Neural progenitor cell (in vitro differentiated cells): ENCODE data around the gene ANAPC10. TPM values are rescaled to one million over a fixed set of nuclear protein-coding genes. Genes with fewer than 3 reads are reported as not detected.

ENCODE experiments used
- DNase-seq: peaks from one replicate; pipeline ENCODE4 v3.0.0-alpha.2; 2016; ENCODE audit warnings: low spot score
- H2AFZ ChIP-seq: fragments of 200-600 bp; sonication (generic); replicated peaks from 2 replicates; pipeline ENCODE4 v1.6.1; 2016; ENCODE audit warnings: antibody characterized with exemption
- H3F3A ChIP-seq: fragments of 200-600 bp; sonication (generic); 2 replicates; pipeline ENCODE4 v1.6.1; 2016; ENCODE audit warnings: antibody characterized with exemption, low read depth
- H3K27ac ChIP-seq: fragments of 200-600 bp; sonication (generic); 2 replicates; pipeline ENCODE4 v1.5.1; 2016; ENCODE audit warnings: mild to moderate bottlenecking
- H3K27me3 ChIP-seq: fragments of 200-600 bp; sonication (generic); 2 replicates; pipeline ENCODE4 v1.6.1; 2016; ENCODE audit warnings: mild to moderate bottlenecking, moderate library complexity
- H3K36me3 ChIP-seq: fragments of 200-600 bp; sonication (generic); 2 replicates; pipeline ENCODE4 v1.5.1; 2016
- H3K4me1 ChIP-seq: fragments of 200-600 bp; sonication (generic); 2 replicates; pipeline ENCODE4 v1.6.1; 2016; ENCODE audit warnings: mixed run types
- H3K4me2 ChIP-seq: fragments of 200-600 bp; sonication (generic); 2 replicates; pipeline ENCODE4 v1.6.1; 2016
- H3K4me3 ChIP-seq: fragments of 200-600 bp; sonication (generic); 2 replicates; pipeline ENCODE4 v1.5.1; 2016
- H3K79me2 ChIP-seq: fragments of 200-600 bp; sonication (generic); 2 replicates; pipeline ENCODE4 v1.6.1; 2016; ENCODE audit warnings: low read depth
- H3K9ac ChIP-seq: fragments of 200-600 bp; sonication (generic); 2 replicates; pipeline ENCODE4 v1.6.1; 2016
- H3K9me3 ChIP-seq: fragments of 200-600 bp; sonication (generic); 2 replicates; pipeline ENCODE4 v1.5.1; 2016; ENCODE audit warnings: low read depth
- H4K20me1 ChIP-seq: fragments of 200-600 bp; sonication (generic); 2 replicates; pipeline ENCODE4 v1.6.1; 2016; ENCODE audit warnings: low read depth
- H3K27ac Mint-ChIP-seq: 3 replicates; pipeline ENCODE4 v1.8.0; 2021; ENCODE audit warnings: mixed read lengths
- H3K27me3 Mint-ChIP-seq: 2 replicates; pipeline ENCODE4 v1.8.0; 2022; ENCODE audit warnings: low read depth, mild to moderate bottlenecking, inconsistent platforms, moderate library complexity, mixed read lengths; ENCODE audit not compliant: insufficient read depth
- H3K36me3 Mint-ChIP-seq: 3 replicates; pipeline ENCODE4 v1.8.0; 2021; ENCODE audit warnings: mixed read lengths
- H3K4me1 Mint-ChIP-seq: 3 replicates; pipeline ENCODE4 v1.8.0; 2021; ENCODE audit warnings: mixed read lengths
- H3K4me3 Mint-ChIP-seq: 3 replicates; pipeline ENCODE4 v1.8.0; 2021; ENCODE audit warnings: mild to moderate bottlenecking, moderate library complexity, mixed read lengths
- H3K9me3 Mint-ChIP-seq: 3 replicates; pipeline ENCODE4 v1.8.0; 2020; ENCODE audit warnings: mixed read lengths
- CTCF ChIP-seq: fragments of 200-600 bp; sonication (generic); IDR thresholded peaks from 2 replicates; pipeline ENCODE4 v1.5.1; 2017; ENCODE audit warnings: antibody characterized with exemption, mild to moderate bottlenecking
- EZH2 ChIP-seq: fragments of 200-600 bp; sonication (generic); IDR thresholded peaks from 2 replicates; pipeline ENCODE4 v1.6.1; 2017; ENCODE audit warnings: antibody characterized with exemption, mild to moderate bottlenecking, moderate library complexity
- EZH2phosphoT487 ChIP-seq: fragments of 200-600 bp; sonication (generic); IDR thresholded peaks from 2 replicates; pipeline ENCODE4 v1.6.1; 2017; ENCODE audit warnings: antibody characterized with exemption
- total RNA-seq: library from RNA; depleted of rRNA; stranded (reverse); fragments of >200 nt; gene quantifications from 2 replicates; pipeline ENCODE4 v1.2.3, GENCODE V29; 2015; ENCODE audit warnings: low replicate concordance

The ANAPC10 gene
- total RNA-seq, 1 donor from 2014 or later = 48.4 TPM

- Mint-ChIP-seq H3K27me3 (no peaks in the 10 kb centered on the region), H3K9me3 (peaks cover 5% of the 10 kb centered on the region), H3K4me1 (peaks cover 18% of the 10 kb centered on the region), H3K27ac (peak overlapping the region; percentile 34), H3K4me3 (peak overlapping the region; percentile 99), H3K36me3 (peaks cover 10% of the 10 kb centered on the region)
- H3K4me1 ChIP-seq = peaks cover 17% of the 10 kb centered on the region
- H3K9me3 ChIP-seq = no peaks in the 10 kb centered on the region
- peak overlapping the region; percentile 79 for H3K4me3 ChIP-seq
- DNase-seq = no peak
- H3K27ac ChIP-seq = no peak overlapping the region
- TF ChIP-seq EZH2phosphoT487 (no peak), EZH2 (no peak), CTCF (no peak)
- peaks cover 11% of the 10 kb centered on the region for H3K36me3 ChIP-seq
- H3K27me3 ChIP-seq = no peaks in the 10 kb centered on the region
- H2AFZ ChIP-seq = no peak overlapping the region
- H3K79me2 ChIP-seq = peaks cover 98% of the 10 kb centered on the region
- H3K4me2 ChIP-seq = peak overlapping the region; percentile 96
- H3F3A ChIP-seq = peaks cover 8% of the 10 kb centered on the region
- H4K20me1 ChIP-seq = no peaks in the 10 kb centered on the region
- H3K9ac ChIP-seq = no peak overlapping the region
Measured at GRCh38 chr4:145099653-145100052, 1.7 kb upstream of the ANAPC10 start.

GRCh38 chr4:145098675-145099037, 660 bp upstream of the ANAPC10 start:
- H2AFZ ChIP-seq = peak overlapping the region; percentile 87
- H3K27me3 Mint-ChIP-seq = no peaks in the 10 kb centered on the region

GRCh38 chr4:145097331-145097820, 620 bp downstream of the ANAPC10 start:
- Mint-ChIP-seq H3K9me3 (peaks cover 13% of the 10 kb centered on the region), H3K27me3 (no peaks in the 10 kb centered on the region), H3K4me1 (peaks cover 18% of the 10 kb centered on the region), H3K36me3 (peaks cover 32% of the 10 kb centered on the region), H3K27ac (peak overlapping the region; percentile 99), H3K4me3 (peak overlapping the region; percentile 99)
- Histone ChIP-seq H3K36me3 (peaks cover 26% of the 10 kb centered on the region), H3K27me3 (no peaks in the 10 kb centered on the region), H3K4me3 (peak overlapping the region; percentile 79), H2AFZ (peak overlapping the region; percentile 87), H3K27ac (peak overlapping the region; percentile 94), H4K20me1 (no peaks in the 10 kb centered on the region), H3K4me1 (peaks cover 17% of the 10 kb centered on the region), H3K4me2 (peak overlapping the region; percentile 96), H3K9ac (peak overlapping the region; percentile 80), H3F3A (peaks cover 8% of the 10 kb centered on the region), H3K9me3 (no peaks in the 10 kb centered on the region), H3K79me2 (peaks cover 98% of the 10 kb centered on the region)
- peak; percentile 4 for DNase-seq
- peak; percentile 32 for TF ChIP-seq CTCF
- no peak for TF ChIP-seq EZH2phosphoT487

More at GRCh38 chr4:145098675-145099037, 660 bp upstream of the ANAPC10 start:
- H3F3A ChIP-seq = peaks cover 8% of the 10 kb centered on the region
- peaks cover 17% of the 10 kb centered on the region for H3K4me1 ChIP-seq
- Mint-ChIP-seq H3K36me3 (peaks cover 20% of the 10 kb centered on the region), H3K27ac (peak overlapping the region; percentile 30), H3K9me3 (peaks cover 7% of the 10 kb centered on the region), H3K4me3 (peak overlapping the region; percentile 99), H3K4me1 (peaks cover 18% of the 10 kb centered on the region)
- peak overlapping the region; percentile 76 for H3K27ac ChIP-seq
- no peak for DNase-seq
- peak overlapping the region; percentile 79 for H3K4me3 ChIP-seq
- peak overlapping the region; percentile 96 for H3K4me2 ChIP-seq
- no peak for TF ChIP-seq EZH2phosphoT487
- no peak for TF ChIP-seq EZH2
- TF ChIP-seq CTCF = no peak
- H3K79me2 ChIP-seq = peaks cover 98% of the 10 kb centered on the region
- H3K9me3 ChIP-seq = no peaks in the 10 kb centered on the region
- H3K36me3 ChIP-seq = peaks cover 21% of the 10 kb centered on the region
- no peaks in the 10 kb centered on the region for H3K27me3 ChIP-seq
- H3K9ac ChIP-seq = peak overlapping the region; percentile 80
- H4K20me1 ChIP-seq = no peaks in the 10 kb centered on the region
